Subcutaneous abdominal adipose tissue (tissue), 5 donors: ENCODE measurements around the gene RAD51D.

Source experiments
- H3K27ac ChIP-seq: one replicate; pipeline ENCODE4 v1.7.0; 2013; ENCODE audit warnings: low read depth, mild to moderate bottlenecking, inconsistent platforms, low read length, moderate library complexity
- H3K27me3 ChIP-seq, 5 donors: one replicate each; pipeline ENCODE4 v1.7.0; 2013; ENCODE audit warnings: low read length in 5 of 5, inconsistent platforms in 1 of 5; ENCODE audit not compliant: control insufficient read depth in 5 of 5, insufficient read depth in 4 of 5
- H3K36me3 ChIP-seq, 5 donors: one replicate each; pipeline ENCODE4 v1.7.0; 2013; ENCODE audit warnings: low read length in 5 of 5; ENCODE audit not compliant: control insufficient read depth in 5 of 5, insufficient read depth in 5 of 5
- H3K4me1 ChIP-seq, 5 donors: one replicate each; pipeline ENCODE4 v1.7.0; 2013; ENCODE audit warnings: low read length in 5 of 5, mild to moderate bottlenecking in 3 of 5, moderate library complexity in 1 of 5; ENCODE audit not compliant: control insufficient read depth in 5 of 5, insufficient read depth in 5 of 5
- H3K4me3 ChIP-seq, 5 donors: one replicate each; pipeline ENCODE4 v1.7.0; 2013; ENCODE audit warnings: low read length in 5 of 5, low read depth in 1 of 5
- H3K9ac ChIP-seq, 5 donors: one replicate each; pipeline ENCODE4 v1.7.0; 2013; ENCODE audit warnings: low read length in 5 of 5, mild to moderate bottlenecking in 4 of 5, moderate library complexity in 3 of 5
- H3K9me3 ChIP-seq, 5 donors: one replicate each; pipeline ENCODE4 v1.7.0; 2013; ENCODE audit warnings: low read length in 5 of 5; ENCODE audit not compliant: control insufficient read depth in 5 of 5
- donor health status: healthy.
- donor health status: healthy.
- donor health status: healthy.
- donor health status: healthy.
- donor health status: healthy.

RAD51D gene

GRCh38 chr17:35119370-35120165 is at the start of gene RAD51D:
Gene RAD51D (minus strand): TSS chr17:35119860. CDS start chr17:35119613, 247 bp downstream.
- Histone ChIP-seq H3K27me3 (no peaks in the 10 kb centered on the region), H3K36me3 (no peaks in the 10 kb centered on the region), H3K9me3 (no peaks in the 10 kb centered on the region), H3K27ac (peak within 1 kb of the TSS; percentile 54), H3K4me3 (peak within 1 kb of the TSS; percentile 80 to 95 (median 91)), H3K9ac (peak within 1 kb of the TSS in 4 of 5 donors; percentile 82 to 92 (median 86)), H3K4me1 (peaks cover 3 to 27% (median 19%) of the 10 kb centered on the region in 5 donors)

- no peak overlapping the region for H3K9ac ChIP-seq
- no peak overlapping the region for H3K4me3 ChIP-seq
- no peaks in the 10 kb centered on the region for H3K36me3 ChIP-seq
- H3K27me3 ChIP-seq, result no peaks in the 10 kb centered on the region
- H3K4me1 ChIP-seq, result peaks cover 0 to 17% (median 0%) of the 10 kb centered on the region in 5 donors
- no peak overlapping the region for H3K27ac ChIP-seq
- H3K9me3 ChIP-seq, result no peaks in the 10 kb centered on the region
These were observed 48.0 kb upstream of the RAD51D start for GRCh38 chr17:35167666-35168065.

DNA sequence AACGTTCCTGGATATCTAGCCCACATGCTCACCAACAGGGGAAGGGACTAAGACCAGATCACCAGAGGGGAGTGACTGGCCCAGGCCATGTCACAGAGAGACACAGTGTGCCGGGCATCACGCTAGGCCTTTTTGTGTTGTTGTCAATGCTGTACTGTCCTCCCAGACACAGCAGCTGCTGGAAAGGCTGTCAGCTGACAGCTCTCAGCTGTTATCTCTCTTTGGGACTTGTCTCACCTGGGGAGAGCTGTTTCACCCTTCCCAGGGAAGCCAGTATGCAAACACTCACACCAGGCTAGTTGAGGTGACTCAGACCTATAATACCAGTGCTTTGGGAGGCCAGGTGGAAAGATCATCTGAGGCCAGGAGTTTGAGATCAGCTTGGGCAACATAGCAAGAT is 47.4 kb upstream of the RAD51D start:
- no peak overlapping the region for H3K4me3 ChIP-seq
- no peak overlapping the region for H3K9ac ChIP-seq
- H3K4me1 ChIP-seq, result peaks cover 0 to 17% (median 0%) of the 10 kb centered on the region in 5 donors
- no peaks in the 10 kb centered on the region for H3K27me3 ChIP-seq
- no peak overlapping the region for H3K27ac ChIP-seq
- H3K36me3 ChIP-seq, result no peaks in the 10 kb centered on the region
- no peaks in the 10 kb centered on the region for H3K9me3 ChIP-seq

GRCh38 chr17:35166526-35166925 is 46.9 kb upstream of the RAD51D start:
- Histone ChIP-seq H3K9me3 (no peaks in the 10 kb centered on the region), H3K36me3 (no peaks in the 10 kb centered on the region), H3K4me3 (no peak overlapping the region), H3K27ac (no peak overlapping the region), H3K9ac (no peak overlapping the region), H3K4me1 (peaks cover 0 to 15% (median 0%) of the 10 kb centered on the region in 5 donors), H3K27me3 (no peaks in the 10 kb centered on the region)

DNA sequence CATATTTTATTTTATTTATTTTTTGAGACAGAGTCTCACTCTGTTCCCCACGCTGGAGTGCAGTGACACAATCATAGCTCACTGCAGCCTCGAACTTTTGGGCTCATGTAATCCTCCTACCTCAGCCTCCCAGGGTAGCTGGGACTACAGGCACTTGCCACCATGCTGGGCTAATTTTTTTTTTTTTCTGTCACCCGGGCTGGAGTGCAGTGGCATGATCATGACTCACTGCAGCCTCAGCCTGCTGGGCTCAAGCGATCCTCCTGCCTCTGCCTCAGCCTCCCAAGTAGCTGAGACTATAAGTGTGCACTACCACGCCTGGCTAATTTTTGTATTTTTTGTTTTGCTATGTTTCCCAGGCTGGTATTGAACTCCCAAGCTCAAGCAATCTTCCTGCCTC is 45.1 kb upstream of the RAD51D start:
- Histone ChIP-seq H3K4me1 (peaks cover 0 to 11% (median 0%) of the 10 kb centered on the region in 5 donors), H3K4me3 (no peak overlapping the region), H3K9ac (no peak overlapping the region), H3K27me3 (no peaks in the 10 kb centered on the region), H3K27ac (no peak overlapping the region), H3K36me3 (no peaks in the 10 kb centered on the region), H3K9me3 (no peaks in the 10 kb centered on the region)

DNA sequence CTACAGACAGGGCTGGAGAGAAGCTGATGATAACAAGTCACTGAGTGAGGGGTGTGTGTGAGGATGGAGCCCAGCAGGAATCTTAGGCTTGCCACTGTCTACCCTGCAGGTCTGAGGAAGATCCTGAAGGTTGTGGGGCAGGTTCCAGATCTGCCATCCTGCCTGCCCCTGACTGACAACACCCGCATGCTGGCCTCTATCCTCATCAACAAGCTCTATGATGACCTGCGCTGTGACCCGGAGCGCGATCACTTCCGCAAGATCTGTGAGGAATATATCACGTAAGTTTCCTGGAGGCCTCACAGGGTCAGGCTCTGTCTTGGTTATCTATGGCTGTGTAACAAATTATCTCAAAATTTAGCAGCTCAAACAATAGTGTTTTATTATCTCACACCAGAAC is 44.2 kb upstream of the RAD51D start:
- Histone ChIP-seq H3K27ac (no peak overlapping the region), H3K4me1 (peaks cover 0 to 11% (median 0%) of the 10 kb centered on the region in 5 donors), H3K36me3 (no peaks in the 10 kb centered on the region)

DNA sequence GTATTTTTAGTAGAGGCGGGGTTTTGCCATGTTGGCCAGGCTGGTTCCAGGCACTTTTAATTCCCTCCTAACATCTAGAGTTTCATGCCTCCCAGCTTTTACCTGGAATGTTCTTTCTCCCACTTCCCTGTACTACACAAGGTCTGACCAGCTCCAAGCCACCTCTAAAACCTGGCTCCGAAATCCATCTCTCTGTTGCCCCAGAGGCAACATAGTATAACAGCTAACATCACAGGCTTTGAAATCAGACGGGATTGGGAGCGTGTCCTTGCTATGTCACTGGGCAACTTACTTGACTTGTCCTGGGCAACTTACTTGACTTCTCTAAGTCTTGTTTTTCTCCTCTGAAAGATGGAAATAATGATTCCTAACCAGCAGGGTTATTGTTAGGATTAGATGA is 43.1 kb upstream of the RAD51D start:
- Histone ChIP-seq H3K9me3 (no peaks in the 10 kb centered on the region), H3K27ac (no peak overlapping the region), H3K9ac (no peak overlapping the region), H3K4me1 (peaks cover 0 to 8% (median 0%) of the 10 kb centered on the region in 5 donors), H3K36me3 (no peaks in the 10 kb centered on the region), H3K27me3 (peaks cover 0 to 2% (median 0%) of the 10 kb centered on the region in 5 donors), H3K4me3 (no peak overlapping the region)

More for the DNA sequence above, 44.2 kb upstream of the RAD51D start:
- Histone ChIP-seq H3K9me3 (no peaks in the 10 kb centered on the region), H3K27me3 (peaks cover 0 to 2% (median 0%) of the 10 kb centered on the region in 5 donors), H3K4me3 (no peak overlapping the region), H3K9ac (no peak overlapping the region)

DNA sequence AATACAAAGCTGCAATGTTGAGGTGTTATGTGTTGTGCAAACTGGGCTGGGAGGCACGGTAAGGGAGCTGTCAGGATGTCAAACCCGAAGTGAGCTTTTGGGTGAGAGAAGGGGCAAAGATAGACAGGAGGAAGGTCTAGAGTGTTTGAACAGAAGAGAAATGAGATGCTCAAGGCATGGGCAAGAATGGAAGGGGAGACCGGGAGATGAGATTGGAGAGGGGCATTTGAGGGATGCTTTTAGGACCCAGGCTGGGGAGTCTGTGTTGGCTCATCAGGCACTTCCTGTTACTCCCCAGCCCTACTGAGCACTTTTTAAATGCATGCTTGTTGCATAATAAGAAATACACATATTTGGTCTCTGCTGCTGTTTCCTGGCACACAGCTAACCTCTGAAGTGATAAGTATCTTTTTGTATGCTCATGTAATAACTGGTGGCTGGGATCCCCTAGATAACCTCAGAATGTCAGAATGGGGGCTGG is 41.7 kb upstream of the RAD51D start:
- Histone ChIP-seq H3K36me3 (no peaks in the 10 kb centered on the region), H3K4me1 (no peaks in the 10 kb centered on the region), H3K27ac (no peak overlapping the region), H3K9me3 (no peaks in the 10 kb centered on the region), H3K9ac (no peak overlapping the region), H3K4me3 (no peak overlapping the region), H3K27me3 (peaks cover 0 to 2% (median 0%) of the 10 kb centered on the region in 5 donors)

GRCh38 chr17:35160354-35161201 is 40.9 kb upstream of the RAD51D start:
- H3K27ac ChIP-seq, result no peak overlapping the region
- H3K36me3 ChIP-seq, result no peaks in the 10 kb centered on the region
- peaks cover 0 to 2% (median 0%) of the 10 kb centered on the region in 5 donors for H3K27me3 ChIP-seq
- H3K4me1 ChIP-seq, result no peaks in the 10 kb centered on the region
- H3K9ac ChIP-seq, result no peak overlapping the region
- no peak overlapping the region for H3K4me3 ChIP-seq
- H3K9me3 ChIP-seq, result no peaks in the 10 kb centered on the region

- Histone ChIP-seq H3K36me3 (no peaks in the 10 kb centered on the region), H3K4me3 (no peak overlapping the region), H3K27ac (no peak overlapping the region), H3K9ac (no peak overlapping the region), H3K4me1 (no peaks in the 10 kb centered on the region), H3K9me3 (no peaks in the 10 kb centered on the region), H3K27me3 (peaks cover 0 to 2% (median 0%) of the 10 kb centered on the region in 5 donors)
These were observed 40.3 kb upstream of the RAD51D start for GRCh38 chr17:35159940-35160339.
